HEK293T (cell line): ENCODE measurements around the gene STEAP1B.

Experiments
- FOXA1 ChIP-seq: fragments of 450-650 bp; IDR thresholded peaks from 2 replicates; pipeline ENCODE4 v1.6.1; 2016; ENCODE audit warnings: mild to moderate bottlenecking
- FOXK2 ChIP-seq: fragments of 450-650 bp; IDR thresholded peaks from 2 replicates; pipeline ENCODE4 v1.6.1; 2016; ENCODE audit warnings: mild to moderate bottlenecking
- FOXM1 ChIP-seq: fragments of 450-650 bp; IDR thresholded peaks from 2 replicates; pipeline ENCODE4 v1.6.1; 2017; ENCODE audit warnings: mild to moderate bottlenecking, borderline replicate concordance
- L3MBTL2 ChIP-seq: fragments of 450-650 bp; conservative IDR thresholded peaks from 2 replicates; pipeline ENCODE4 v1.6.1; 2016; ENCODE audit warnings: mild to moderate bottlenecking
- SP1 ChIP-seq: fragments of 450-650 bp; IDR thresholded peaks from 2 replicates; pipeline ENCODE4 v1.6.1; 2017
- TARDBP ChIP-seq: fragments of 450-650 bp; IDR thresholded peaks from 2 replicates; pipeline ENCODE4 v1.6.1; 2016

- no peak for TF ChIP-seq L3MBTL2
- no peak for TF ChIP-seq TARDBP
- TF ChIP-seq FOXK2, result no peak
- TF ChIP-seq FOXM1, result no peak
- no peak for TF ChIP-seq SP1
- TF ChIP-seq FOXA1, result no peak
These were observed 11.9 kb downstream of the STEAP1B start for GRCh38 chr7:22487978-22488642.
